Amygdala (tissue), 56 donors: ENCODE measurements around the gene MAP3K6.

Source experiments
- DNase-seq, 56 donors: peaks; one replicate each; lab custom pipeline; 2025; lab: John Stamatoyannopoulos, UW

Gene MAP3K6

DNA sequence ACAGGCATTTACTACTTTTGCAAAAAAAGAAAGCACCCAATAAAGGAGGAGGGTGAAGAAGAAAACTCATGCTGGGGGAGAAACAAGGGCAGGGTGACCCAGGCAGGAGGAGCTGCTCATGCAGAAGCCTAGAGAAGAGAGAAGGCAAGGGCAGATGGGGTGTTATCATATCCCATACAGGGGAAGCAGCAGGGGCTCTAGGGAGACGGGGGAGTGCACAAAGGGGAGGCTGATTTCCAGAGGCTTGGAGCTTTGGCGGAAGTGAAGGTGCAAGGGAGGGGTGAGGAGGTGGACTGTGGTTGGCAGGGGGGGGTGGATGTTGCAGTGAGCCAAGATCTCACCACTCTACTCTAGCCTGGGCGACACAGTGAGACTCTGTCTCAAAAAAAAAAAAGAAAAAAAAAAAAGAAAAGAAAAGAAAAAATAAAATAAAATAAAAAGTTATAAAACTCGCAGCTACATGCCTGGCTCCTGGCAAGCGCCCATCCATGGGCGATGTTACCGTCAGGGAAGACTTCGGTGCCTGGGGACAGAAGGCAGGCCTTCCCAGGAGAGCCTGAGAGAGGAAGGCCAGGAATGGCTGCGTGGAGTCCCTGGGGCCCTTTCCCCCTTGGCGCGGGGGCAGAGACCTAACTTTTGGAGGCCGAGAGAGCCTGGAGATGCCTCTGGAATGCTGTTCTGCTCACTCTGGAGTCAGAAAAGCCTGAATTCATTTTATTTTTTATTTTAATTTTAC lies 11.2 kb upstream of the MAP3K6 start:
- DNase-seq: no peak

DNA sequence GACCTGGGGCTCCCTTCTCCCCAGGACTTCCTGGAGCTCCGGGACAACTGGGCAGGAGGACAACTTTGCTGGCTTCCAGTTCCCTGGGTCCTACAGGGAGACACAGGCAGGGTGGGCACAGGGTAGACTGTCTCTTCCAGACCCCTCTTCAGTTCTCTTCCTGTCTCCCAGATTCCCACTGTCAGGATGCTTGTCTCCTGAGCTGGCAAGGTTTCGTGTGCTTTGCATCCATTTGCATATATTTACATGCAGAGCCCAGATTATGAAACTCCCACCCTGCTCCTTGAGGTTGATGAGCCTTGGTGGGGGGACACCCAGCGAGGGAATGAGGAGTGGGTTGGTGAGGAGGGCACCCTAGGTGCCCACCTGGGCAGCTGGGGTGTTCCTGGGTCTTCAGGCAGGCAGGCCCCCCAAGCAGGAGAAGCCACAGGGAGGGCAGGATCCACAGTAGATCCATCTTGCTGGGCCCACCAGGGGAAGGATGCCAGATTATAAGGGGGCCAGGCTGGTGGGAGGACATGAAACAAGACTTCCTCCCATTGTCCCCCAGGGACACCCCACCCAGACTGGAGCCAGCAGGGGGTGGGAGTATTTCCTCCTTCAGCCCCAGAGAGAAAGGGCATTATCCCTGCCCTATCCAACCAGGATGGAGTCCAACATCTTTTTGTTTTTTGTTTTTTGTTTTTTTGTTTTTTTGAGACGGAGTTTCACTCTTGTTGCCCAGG lies 7.8 kb upstream of the MAP3K6 start, which contains the start of gene FCN3:
Gene FCN3 (minus strand): TSS at position 463 of the 725 bp plus-strand sequence. CDS start 6 bp downstream, at position 457.
- DNase-seq: no peak

- no peak for DNase-seq
These were observed 6.3 kb upstream of the MAP3K6 start for GRCh38 chr1:27372808-27373690.

GRCh38 chr1:27372022-27372807 lies 5.5 kb upstream of the MAP3K6 start:
- no peak for DNase-seq

DNA sequence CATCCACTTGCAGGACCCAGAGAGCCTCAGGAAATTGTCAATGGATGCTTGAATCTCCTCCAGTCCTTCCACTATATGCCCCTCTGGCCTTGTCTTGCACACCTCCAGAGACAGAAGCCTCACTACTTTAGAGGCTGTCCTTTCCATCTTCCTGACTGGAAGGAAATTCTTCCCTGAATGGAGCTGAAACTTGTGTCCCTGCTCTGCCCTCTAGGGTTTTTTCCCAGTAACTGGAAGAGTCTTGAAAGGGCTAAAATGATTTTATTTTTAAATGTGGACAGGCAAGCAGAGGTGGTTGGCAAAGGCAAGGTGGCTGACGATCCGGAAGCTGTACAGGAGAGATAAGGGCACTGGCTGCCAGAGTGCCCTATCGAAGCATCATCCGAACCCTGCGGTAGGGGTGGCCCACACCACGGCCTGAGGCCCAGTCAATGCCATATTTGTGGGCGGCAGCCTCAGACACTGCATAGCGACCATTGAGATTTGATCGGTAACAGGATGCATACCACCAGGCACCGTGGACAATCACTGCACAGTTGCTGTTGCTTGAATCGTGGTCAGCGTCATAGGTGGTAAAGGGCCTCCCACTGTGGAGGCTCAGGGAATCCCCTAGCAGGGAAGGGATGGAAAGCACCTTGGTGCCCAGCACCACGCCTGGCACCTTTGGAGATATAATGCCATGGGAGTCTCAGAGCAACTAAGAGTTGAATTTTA lies 2.3 kb upstream of the MAP3K6 start:
- DNase-seq: no peak

- DNase-seq: no peak
These were observed 444 bp upstream of the MAP3K6 start for GRCh38 chr1:27367160-27367650.

GRCh38 chr1:27366113-27366410 lies 699 bp downstream of the MAP3K6 start:
- DNase-seq: peak in 28 of 56 donors; percentile 16 to 69 (median 44)

- DNase-seq: peak; percentile 12 to 84 (median 66)
These were observed 1.2 kb downstream of the MAP3K6 start for GRCh38 chr1:27365372-27366112.

GRCh38 chr1:27364696-27365371 lies 1.9 kb downstream of the MAP3K6 start:
- no peak for DNase-seq

DNA sequence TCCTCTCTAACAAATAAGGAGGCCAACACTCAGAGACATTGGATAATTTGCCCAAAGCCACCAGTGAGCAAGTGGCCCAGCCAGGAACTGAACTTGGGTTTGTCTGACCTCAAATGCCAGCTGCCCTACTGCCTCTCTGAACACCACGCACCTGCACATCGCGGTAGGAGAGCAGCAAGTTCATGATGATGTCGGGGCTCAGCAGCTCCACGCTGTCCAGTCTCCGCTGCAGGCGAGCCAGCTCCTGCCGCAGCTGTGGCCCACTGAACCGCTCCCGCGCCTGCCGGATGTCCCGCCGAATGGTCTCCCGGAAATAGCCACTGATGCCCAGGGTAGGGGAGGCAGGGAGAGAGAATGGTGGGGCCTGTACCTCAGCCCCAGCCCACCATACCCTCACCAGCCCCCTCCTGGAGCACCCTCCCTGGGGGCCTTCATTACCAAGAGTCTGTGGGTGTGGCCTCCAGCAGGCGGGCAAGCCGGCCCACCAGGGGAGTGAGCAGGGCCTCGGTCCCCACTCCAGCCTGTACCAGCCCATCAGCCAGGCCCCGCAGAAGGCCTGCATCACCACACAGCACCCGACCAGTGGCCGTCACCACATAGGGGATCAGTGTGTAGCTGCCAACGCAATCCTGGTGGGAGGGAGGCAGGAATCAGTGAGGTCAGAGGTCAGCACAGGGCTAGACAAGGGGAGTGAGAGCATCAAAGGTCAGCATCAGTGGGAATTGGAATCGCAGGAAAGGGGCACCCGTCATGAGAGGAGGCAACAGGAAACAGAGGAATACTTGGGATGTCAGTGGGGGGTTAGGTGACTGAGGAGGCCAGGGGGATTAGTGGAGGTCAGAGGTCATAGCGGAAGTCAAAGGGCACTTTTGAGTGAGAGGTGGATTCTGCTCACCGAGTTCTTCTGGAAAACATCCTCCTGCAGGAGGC lies 2.7 kb downstream of the MAP3K6 start:
- DNase-seq: no peak

DNA sequence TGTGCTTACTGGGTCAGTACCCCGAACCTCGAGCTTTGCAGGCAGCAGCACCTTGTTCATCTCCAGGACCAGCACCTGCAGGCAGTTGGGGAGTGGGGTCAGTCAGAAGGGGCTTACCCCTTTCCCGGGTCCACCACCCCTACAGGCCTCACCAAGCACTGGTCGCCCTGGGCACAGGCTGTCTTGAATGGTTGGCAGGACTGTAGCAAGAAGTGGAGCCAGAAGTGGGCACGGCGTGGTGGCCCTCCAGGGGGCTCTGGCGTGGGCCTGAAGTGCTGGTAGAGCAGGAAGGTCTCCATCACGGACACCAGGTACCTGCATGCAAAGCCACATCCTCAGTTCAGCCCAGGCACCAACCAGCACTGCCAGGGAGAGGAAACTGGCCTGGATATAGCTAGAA lies 5.2 kb downstream of the MAP3K6 start:
- no peak for DNase-seq

GRCh38 chr1:27361044-27361402 lies 5.7 kb downstream of the MAP3K6 start:
- DNase-seq: no peak

- DNase-seq: peak in 3 of 56 donors; percentile 5 to 71 (median 51)
These were observed 6.4 kb downstream of the MAP3K6 start for GRCh38 chr1:27360159-27361043.

GRCh38 chr1:27359822-27360158 lies 7.0 kb downstream of the MAP3K6 start:
- no peak for DNase-seq

DNA sequence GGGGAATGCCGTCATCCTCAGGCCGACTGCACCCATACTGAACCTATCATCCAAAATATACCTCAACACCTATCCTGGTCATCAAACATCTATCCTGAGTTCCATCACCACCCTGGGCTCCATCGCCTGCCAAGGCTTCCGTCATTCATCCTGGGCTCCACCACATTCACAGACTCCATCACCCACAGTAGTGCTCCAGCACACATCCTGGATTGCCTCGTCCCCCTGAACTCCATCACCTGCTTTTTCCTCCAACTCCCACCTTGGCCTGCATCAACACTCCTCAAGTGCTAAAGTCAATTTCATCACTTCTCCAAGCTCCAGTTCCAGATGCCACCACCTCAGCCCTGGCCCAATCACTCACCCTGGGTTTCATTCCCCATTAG lies 7.8 kb downstream of the MAP3K6 start:
- DNase-seq: no peak
